Upper lobe of left lung (tissue), 4 donors: Measurements from ENCODE around the gene CEP164.

Experiments
- EP300 ChIP-seq, 4 donors: sonication (generic); formaldehyde crosslinking; IDR thresholded peaks; one replicate each; pipeline ENCODE4 v1.5.1; 2017; ENCODE audit warnings: antibody characterized with exemption in 4 of 4, control low read depth in 2 of 4
- POLR2A ChIP-seq, 4 donors: fragments of 450-650 bp; IDR thresholded peaks; one replicate each; pipeline ENCODE4 v1.5.1; 2016 to 2017; ENCODE audit warnings: antibody characterized with exemption in 4 of 4, mild to moderate bottlenecking in 2 of 4
- POLR2AphosphoS5 ChIP-seq, 2 donors: sonication (generic); formaldehyde crosslinking; IDR thresholded peaks; one replicate each; pipeline ENCODE4 v1.5.1; 2017; ENCODE audit warnings: antibody characterized with exemption in 2 of 2
- TF ChIP-seq, protein P1 (sequence below), 6 experiments: fragments of 450-650 bp in 4 of 6; fragments of 200-600 bp in 2 of 6; sonication (generic) in 2 of 6; IDR thresholded peaks; one replicate each; pipeline ENCODE4 v1.5.1; 2016 to 2019; ENCODE audit warnings: antibody characterized with exemption in 6 of 6

DNA sequence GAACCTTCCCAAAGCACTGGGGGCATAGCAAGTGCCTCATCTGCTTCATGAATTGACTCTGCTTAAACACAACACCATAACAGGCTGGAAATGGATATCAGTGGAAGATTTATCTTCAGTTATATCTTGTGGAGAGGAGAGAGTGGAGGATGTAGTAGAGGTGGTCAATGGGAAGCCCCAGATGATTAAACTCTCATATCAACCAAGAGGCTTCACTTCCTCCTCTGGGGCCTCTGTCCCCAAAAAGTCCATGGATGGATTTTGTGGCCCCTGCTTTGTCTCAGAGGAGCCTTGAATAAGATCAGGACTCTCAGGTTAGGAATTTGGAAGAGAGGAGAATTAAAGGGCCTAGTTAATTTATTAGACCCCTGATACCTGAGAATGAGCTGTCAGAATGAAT lies 106.1 kb downstream of the CEP164 start:
- TF ChIP-seq, protein P1, sequence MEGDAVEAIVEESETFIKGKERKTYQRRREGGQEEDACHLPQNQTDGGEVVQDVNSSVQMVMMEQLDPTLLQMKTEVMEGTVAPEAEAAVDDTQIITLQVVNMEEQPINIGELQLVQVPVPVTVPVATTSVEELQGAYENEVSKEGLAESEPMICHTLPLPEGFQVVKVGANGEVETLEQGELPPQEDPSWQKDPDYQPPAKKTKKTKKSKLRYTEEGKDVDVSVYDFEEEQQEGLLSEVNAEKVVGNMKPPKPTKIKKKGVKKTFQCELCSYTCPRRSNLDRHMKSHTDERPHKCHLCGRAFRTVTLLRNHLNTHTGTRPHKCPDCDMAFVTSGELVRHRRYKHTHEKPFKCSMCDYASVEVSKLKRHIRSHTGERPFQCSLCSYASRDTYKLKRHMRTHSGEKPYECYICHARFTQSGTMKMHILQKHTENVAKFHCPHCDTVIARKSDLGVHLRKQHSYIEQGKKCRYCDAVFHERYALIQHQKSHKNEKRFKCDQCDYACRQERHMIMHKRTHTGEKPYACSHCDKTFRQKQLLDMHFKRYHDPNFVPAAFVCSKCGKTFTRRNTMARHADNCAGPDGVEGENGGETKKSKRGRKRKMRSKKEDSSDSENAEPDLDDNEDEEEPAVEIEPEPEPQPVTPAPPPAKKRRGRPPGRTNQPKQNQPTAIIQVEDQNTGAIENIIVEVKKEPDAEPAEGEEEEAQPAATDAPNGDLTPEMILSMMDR (IDR thresholded peaks at IDR 0.05): no peak
- TF ChIP-seq POLR2AphosphoS5 (IDR thresholded peaks at IDR 0.05) (no peak), EP300 (IDR thresholded peaks at IDR 0.05) (no peak), POLR2A (IDR thresholded peaks at IDR 0.05) (no peak)
